Measurements from ENCODE around the gene KRT3. TPM values are rescaled to one million over a fixed set of nuclear protein-coding genes. Genes with fewer than 3 reads are reported as not detected.

Gene KRT3
- total RNA-seq, 1 donor from 2014 or later: not detected

DNA sequence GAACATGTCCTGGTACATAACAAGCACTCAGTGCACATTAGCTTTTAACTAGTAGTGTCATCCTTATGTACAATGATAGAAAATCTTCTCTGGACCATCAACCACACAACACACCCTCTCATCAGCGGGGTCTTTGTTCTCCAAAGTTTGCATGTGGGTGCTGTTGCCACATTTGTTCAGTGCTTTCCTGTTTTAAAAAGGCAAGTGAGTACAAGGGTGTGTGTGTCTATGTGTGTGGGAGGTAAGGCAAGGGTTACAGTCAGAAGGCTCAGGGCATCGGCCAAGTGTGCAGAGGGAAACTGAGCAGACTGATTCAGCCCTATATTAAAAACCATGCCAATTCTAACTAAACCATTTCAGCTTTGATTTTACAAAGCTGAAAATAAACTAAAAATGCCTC is 36.7 kb downstream of the KRT3 start:
- DNase-seq (ENCODE audit: low read depth): no peak
- Histone ChIP-seq H3K36me3 (ENCODE audit: control insufficient read depth, insufficient read depth, low read length) (no peaks in the 10 kb centered on the region), H3K4me3 (ENCODE audit: low read depth, low read length) (no peak overlapping the region), H3K27me3 (ENCODE audit: control insufficient read depth, insufficient read depth, low read length) (peaks cover 13% of the 10 kb centered on the region)
- TF ChIP-seq, protein P1, sequence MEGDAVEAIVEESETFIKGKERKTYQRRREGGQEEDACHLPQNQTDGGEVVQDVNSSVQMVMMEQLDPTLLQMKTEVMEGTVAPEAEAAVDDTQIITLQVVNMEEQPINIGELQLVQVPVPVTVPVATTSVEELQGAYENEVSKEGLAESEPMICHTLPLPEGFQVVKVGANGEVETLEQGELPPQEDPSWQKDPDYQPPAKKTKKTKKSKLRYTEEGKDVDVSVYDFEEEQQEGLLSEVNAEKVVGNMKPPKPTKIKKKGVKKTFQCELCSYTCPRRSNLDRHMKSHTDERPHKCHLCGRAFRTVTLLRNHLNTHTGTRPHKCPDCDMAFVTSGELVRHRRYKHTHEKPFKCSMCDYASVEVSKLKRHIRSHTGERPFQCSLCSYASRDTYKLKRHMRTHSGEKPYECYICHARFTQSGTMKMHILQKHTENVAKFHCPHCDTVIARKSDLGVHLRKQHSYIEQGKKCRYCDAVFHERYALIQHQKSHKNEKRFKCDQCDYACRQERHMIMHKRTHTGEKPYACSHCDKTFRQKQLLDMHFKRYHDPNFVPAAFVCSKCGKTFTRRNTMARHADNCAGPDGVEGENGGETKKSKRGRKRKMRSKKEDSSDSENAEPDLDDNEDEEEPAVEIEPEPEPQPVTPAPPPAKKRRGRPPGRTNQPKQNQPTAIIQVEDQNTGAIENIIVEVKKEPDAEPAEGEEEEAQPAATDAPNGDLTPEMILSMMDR (IDR thresholded peaks at IDR 0.05; ENCODE audit: insufficient read depth, low read length, poor library complexity, severe bottlenecking): no peak

- TF ChIP-seq, protein P1 (IDR thresholded peaks at IDR 0.05; ENCODE audit: insufficient read depth, low read length, poor library complexity, severe bottlenecking): no peak
- Histone ChIP-seq H3K36me3 (ENCODE audit: control insufficient read depth, insufficient read depth, low read length) (no peaks in the 10 kb centered on the region), H3K27me3 (ENCODE audit: control insufficient read depth, insufficient read depth, low read length) (peaks cover 13% of the 10 kb centered on the region), H3K4me3 (ENCODE audit: low read depth, low read length) (no peak overlapping the region)
- no peak for DNase-seq (ENCODE audit: low read depth)
Measured at GRCh38 chr12:52757449-52758176, 38.3 kb downstream of the KRT3 start.

DNA sequence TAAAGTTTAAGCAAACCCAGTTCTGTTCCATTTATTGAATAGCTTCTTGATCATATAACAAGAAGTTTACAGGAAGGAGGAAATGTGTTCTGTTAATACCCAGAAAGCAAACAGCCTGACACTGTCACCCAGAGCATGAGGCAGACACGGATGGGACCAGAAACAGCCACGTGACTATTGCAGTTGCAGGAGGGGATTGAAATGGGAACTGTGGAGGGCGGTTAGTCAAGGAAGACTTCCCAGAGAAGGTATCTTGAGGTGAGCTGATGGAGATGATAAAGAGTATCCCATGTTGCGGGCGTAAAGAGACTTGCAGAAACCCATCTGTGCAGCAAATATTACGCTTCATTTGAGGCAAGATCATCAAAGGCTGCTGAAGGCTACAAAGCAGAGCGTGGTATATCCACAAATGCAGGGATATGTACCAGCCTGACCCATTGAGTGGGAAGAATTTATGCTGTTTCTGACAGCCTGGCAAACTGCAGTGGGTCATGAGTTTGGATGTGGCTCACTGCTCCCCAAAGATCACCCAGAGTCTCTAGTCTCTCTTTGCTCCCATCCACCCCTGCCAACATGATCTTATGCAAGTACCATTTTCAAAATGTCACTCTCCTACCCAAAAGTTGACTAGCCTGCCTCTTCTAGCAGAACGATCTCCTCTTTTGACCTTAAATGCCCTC is 39.5 kb downstream of the KRT3 start:
- Histone ChIP-seq H3K4me3 (ENCODE audit: low read depth, low read length) (no peak overlapping the region), H3K27me3 (ENCODE audit: control insufficient read depth, insufficient read depth, low read length) (peaks cover 13% of the 10 kb centered on the region), H3K36me3 (ENCODE audit: control insufficient read depth, insufficient read depth, low read length) (no peaks in the 10 kb centered on the region)
- DNase-seq (ENCODE audit: low read depth): no peak
- TF ChIP-seq, protein P1 (IDR thresholded peaks at IDR 0.05; ENCODE audit: insufficient read depth, low read length, poor library complexity, severe bottlenecking): no peak

DNA sequence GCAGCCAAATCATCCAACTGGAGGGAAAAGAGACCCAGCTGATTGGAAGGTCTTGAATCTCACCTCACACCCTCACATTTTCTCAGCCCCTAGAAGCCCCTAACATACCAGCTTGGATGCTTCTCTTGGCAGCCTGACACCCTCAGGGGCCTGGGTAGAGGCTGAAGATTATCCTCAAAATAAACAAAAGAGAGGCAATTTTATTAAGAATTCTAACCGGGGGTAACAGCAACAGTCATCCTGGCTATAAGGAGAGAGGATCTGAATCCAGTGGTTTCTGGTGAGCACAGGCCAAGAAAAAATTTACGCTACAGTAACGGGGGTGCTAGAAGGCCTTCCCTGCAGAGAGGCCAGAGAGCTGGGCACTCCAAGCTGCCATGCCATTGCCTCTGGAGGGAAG is 40.4 kb downstream of the KRT3 start:
- Histone ChIP-seq H3K4me3 (ENCODE audit: low read depth, low read length) (no peak overlapping the region), H3K36me3 (ENCODE audit: control insufficient read depth, insufficient read depth, low read length) (no peaks in the 10 kb centered on the region), H3K27me3 (ENCODE audit: control insufficient read depth, insufficient read depth, low read length) (peaks cover 13% of the 10 kb centered on the region)
- no peak for DNase-seq (ENCODE audit: low read depth)
- TF ChIP-seq, protein P1 (IDR thresholded peaks at IDR 0.05; ENCODE audit: insufficient read depth, low read length, poor library complexity, severe bottlenecking): no peak

GRCh38 chr12:52754135-52754534 is 41.8 kb downstream of the KRT3 start:
- DNase-seq (ENCODE audit: low read depth): no peak
- TF ChIP-seq, protein P1 (IDR thresholded peaks at IDR 0.05; ENCODE audit: insufficient read depth, low read length, poor library complexity, severe bottlenecking): no peak
- H3K4me3 ChIP-seq (ENCODE audit: low read depth, low read length): no peak overlapping the region
- peaks cover 10% of the 10 kb centered on the region for H3K27me3 ChIP-seq (ENCODE audit: control insufficient read depth, insufficient read depth, low read length)
- H3K36me3 ChIP-seq (ENCODE audit: control insufficient read depth, insufficient read depth, low read length): no peaks in the 10 kb centered on the region
